Stimulated activated CD4-positive, alpha-beta T cell treated with anti-CD3 and anti-CD28 coated beads, Interleukin-1b, Interleukin-23, amount 100 ng/mL, for 4 hours (primary cell): ENCODE measurements around the gene PTPRD.

Experiments
- DNase-seq, 2 donors: peaks; one replicate each; pipeline ENCODE4 v3.0.0-alpha.2; 2020; ENCODE audit warnings: low read depth in 2 of 2

PTPRD gene

GRCh38 chr9:10052916-10053315, 559.9 kb downstream of the PTPRD start:
- DNase-seq = no peak

GRCh38 chr9:10052181-10052580, 560.6 kb downstream of the PTPRD start:
- DNase-seq = no peak

- DNase-seq = no peak
Observed at GRCh38 chr9:10050016-10050415, 562.8 kb downstream of the PTPRD start.

GRCh38 chr9:10048994-10049393, 563.8 kb downstream of the PTPRD start:
- DNase-seq = no peak

- DNase-seq = no peak
Observed at GRCh38 chr9:10045598-10045997, 567.2 kb downstream of the PTPRD start.

- no peak for DNase-seq
Observed at GRCh38 chr9:10041726-10042229, 571.0 kb downstream of the PTPRD start.

GRCh38 chr9:10036095-10036494, 576.7 kb downstream of the PTPRD start:
- no peak for DNase-seq

GRCh38 chr9:10032166-10032565, 580.6 kb downstream of the PTPRD start:
- no peak for DNase-seq

GRCh38 chr9:10026443-10026984, 586.3 kb downstream of the PTPRD start:
- DNase-seq = no peak

- DNase-seq = no peak
Observed at GRCh38 chr9:10015755-10016154, 597.0 kb downstream of the PTPRD start.

GRCh38 chr9:10014889-10015288, 597.9 kb downstream of the PTPRD start:
- no peak for DNase-seq

- DNase-seq = no peak
Observed at GRCh38 chr9:10009401-10009800, 603.4 kb downstream of the PTPRD start.

GRCh38 chr9:10008101-10008799, 604.6 kb downstream of the PTPRD start:
- no peak for DNase-seq

- DNase-seq = no peak
Observed at GRCh38 chr9:10007356-10007755, 605.4 kb downstream of the PTPRD start.

GRCh38 chr9:10005206-10005605, 607.6 kb downstream of the PTPRD start:
- no peak for DNase-seq

- no peak for DNase-seq
Observed at GRCh38 chr9:10003047-10003446, 609.8 kb downstream of the PTPRD start.

- DNase-seq = no peak
Observed at GRCh38 chr9:10000669-10001068, 612.1 kb downstream of the PTPRD start.

- no peak for DNase-seq
Observed at GRCh38 chr9:9998491-9999287, 614.1 kb downstream of the PTPRD start.

GRCh38 chr9:9997585-9997984, 615.2 kb downstream of the PTPRD start:
- DNase-seq = no peak

GRCh38 chr9:9996259-9996658, 616.5 kb downstream of the PTPRD start:
- DNase-seq = no peak

GRCh38 chr9:9992936-9993335, 619.9 kb downstream of the PTPRD start:
- no peak for DNase-seq

GRCh38 chr9:9973062-9973461, 639.7 kb downstream of the PTPRD start:
- no peak for DNase-seq

- no peak for DNase-seq
Observed at GRCh38 chr9:9970514-9970913, 642.3 kb downstream of the PTPRD start.
